Measurements from ENCODE around the gene RNLS.

Gene RNLS

DNA sequence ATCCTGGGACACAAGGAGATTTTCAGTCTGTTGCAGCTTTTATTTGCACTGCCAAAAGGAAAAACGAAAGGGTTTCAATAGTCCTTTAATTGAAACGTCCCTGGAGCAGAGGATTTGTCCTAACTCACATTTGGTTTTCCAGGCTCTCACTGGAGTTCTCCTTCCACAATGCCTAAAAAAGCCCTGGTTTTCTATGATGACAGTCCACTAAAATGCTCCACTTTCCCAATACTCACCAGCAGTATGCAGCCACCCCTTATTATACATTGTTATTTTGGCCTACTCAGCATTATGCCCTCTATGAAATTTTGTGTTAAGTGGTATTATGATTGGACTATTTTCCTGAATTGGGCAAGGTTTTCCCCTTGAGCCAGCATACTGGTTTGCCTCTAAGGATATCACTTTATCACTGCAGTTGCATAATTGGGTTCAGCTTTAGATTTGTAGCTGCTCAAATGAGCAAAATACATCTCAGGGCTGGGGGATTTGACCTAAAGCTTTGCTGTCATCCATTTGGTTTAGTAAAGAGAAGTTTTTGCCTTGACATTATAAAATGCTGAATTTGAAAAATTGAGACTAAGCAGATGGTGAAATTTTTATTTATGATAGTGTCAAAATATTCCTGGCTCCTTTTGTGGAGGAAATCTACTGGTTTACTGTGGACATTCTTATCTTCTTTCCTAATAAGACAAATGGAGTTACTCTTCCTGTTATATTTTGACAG lies 239.2 kb downstream of the RNLS start:
- DNase-seq, result no peak
- Histone ChIP-seq H3K4me3 (ENCODE audit: insufficient read depth, low read depth, low read length, poor library complexity, severe bottlenecking) (no peak overlapping the region), H3K36me3 (ENCODE audit: control insufficient read depth, insufficient read depth, low read length) (no peaks in the 10 kb centered on the region), H3K27me3 (replicated peaks; ENCODE audit: control insufficient read depth, insufficient read depth, low read length, poor library complexity, severe bottlenecking) (no peaks in the 10 kb centered on the region), H3K27ac (ENCODE audit: insufficient read depth, low read length, poor library complexity, severe bottlenecking) (no peak overlapping the region), H3K9me3 (ENCODE audit: control insufficient read depth, low read length) (no peaks in the 10 kb centered on the region), H3K4me1 (ENCODE audit: control insufficient read depth, insufficient read depth, low read length, poor library complexity, severe bottlenecking) (no peaks in the 10 kb centered on the region)

DNA sequence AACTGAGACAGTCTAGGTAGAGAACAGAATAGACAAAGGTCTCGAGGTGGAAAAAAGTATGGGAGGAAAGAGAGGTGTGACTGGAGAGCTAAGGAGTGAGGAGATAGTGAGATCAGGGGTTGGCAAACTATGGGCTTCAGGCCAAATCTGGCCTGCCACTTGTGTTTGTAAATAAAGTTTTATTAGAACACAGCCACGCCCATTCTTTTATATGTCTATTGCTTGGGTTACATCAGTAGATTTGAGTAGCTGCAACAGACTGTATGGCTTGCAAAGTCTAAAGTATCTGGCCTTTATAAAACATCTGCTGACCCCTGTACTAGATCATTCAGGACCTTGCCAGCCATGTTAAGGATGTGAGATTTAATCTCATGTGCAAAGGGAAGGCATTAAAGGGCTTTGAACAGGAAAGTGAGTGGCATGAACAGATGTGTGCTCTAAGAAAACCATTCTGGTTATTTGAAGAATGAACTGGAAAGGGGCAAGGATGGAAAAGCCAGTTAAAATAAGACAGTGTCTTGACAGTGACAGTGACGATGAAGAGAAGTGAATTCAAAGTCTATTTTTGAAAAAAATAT lies 240.3 kb downstream of the RNLS start:
- Histone ChIP-seq H3K27ac (ENCODE audit: insufficient read depth, low read length, poor library complexity, severe bottlenecking) (no peak overlapping the region), H3K4me1 (ENCODE audit: control insufficient read depth, insufficient read depth, low read length, poor library complexity, severe bottlenecking) (no peaks in the 10 kb centered on the region), H3K36me3 (ENCODE audit: control insufficient read depth, insufficient read depth, low read length) (no peaks in the 10 kb centered on the region), H3K9me3 (ENCODE audit: control insufficient read depth, low read length) (no peaks in the 10 kb centered on the region), H3K27me3 (replicated peaks; ENCODE audit: control insufficient read depth, insufficient read depth, low read length, poor library complexity, severe bottlenecking) (no peaks in the 10 kb centered on the region), H3K4me3 (ENCODE audit: insufficient read depth, low read depth, low read length, poor library complexity, severe bottlenecking) (no peak overlapping the region)
- DNase-seq, result no peak

DNA sequence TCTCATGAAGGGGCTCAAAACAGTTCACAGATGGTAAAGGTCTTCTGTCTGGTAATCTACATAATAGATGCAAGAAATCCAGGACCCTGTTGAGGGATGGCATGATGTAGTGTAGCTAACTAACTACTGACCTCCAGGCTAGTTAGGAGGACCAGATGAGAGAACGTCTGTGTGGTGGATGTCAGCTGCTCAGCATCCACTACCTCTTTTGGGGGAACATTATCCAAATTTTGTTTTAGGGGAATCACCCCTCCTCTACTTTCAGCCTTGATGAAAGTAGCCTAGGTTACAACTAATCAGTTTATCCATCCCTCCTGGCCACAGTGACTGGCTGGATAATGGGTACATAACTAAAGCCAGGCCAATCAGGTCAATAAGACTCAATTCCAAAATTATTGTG lies 246.0 kb downstream of the RNLS start:
- H3K27me3 ChIP-seq (replicated peaks; ENCODE audit: control insufficient read depth, insufficient read depth, low read length, poor library complexity, severe bottlenecking), result no peaks in the 10 kb centered on the region

DNA sequence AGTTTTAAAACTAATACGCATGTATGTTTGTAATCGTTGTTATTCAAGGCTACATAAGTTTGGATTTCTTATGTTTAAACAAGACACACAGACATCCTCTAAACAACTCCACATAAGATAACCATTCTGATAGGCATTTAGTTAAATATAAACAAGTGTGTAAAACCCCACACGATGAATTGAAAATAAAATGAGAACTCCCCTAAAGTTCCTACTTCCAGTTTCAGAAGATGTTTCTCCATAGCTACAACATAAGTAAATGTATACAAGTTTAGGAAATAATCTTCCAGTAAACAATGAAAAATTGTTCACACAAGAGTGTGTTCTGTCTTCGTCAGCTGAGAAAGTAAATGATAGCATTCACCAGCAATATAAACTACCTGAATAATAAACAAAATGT lies 246.8 kb downstream of the RNLS start:
- H3K36me3 ChIP-seq (ENCODE audit: control insufficient read depth, insufficient read depth, low read length), result no peaks in the 10 kb centered on the region
- H3K27me3 ChIP-seq (replicated peaks; ENCODE audit: control insufficient read depth, insufficient read depth, low read length, poor library complexity, severe bottlenecking), result no peaks in the 10 kb centered on the region
- no peaks in the 10 kb centered on the region for H3K4me1 ChIP-seq (ENCODE audit: control insufficient read depth, insufficient read depth, low read length, poor library complexity, severe bottlenecking)
- DNase-seq, result no peak
- H3K9me3 ChIP-seq (ENCODE audit: control insufficient read depth, low read length), result no peaks in the 10 kb centered on the region
- H3K4me3 ChIP-seq (ENCODE audit: insufficient read depth, low read depth, low read length, poor library complexity, severe bottlenecking), result no peak overlapping the region
- H3K27ac ChIP-seq (ENCODE audit: insufficient read depth, low read length, poor library complexity, severe bottlenecking), result no peak overlapping the region

More for the DNA sequence above, 246.0 kb downstream of the RNLS start:
- Histone ChIP-seq H3K9me3 (ENCODE audit: control insufficient read depth, low read length) (no peaks in the 10 kb centered on the region), H3K27ac (ENCODE audit: insufficient read depth, low read length, poor library complexity, severe bottlenecking) (no peak overlapping the region), H3K4me1 (ENCODE audit: control insufficient read depth, insufficient read depth, low read length, poor library complexity, severe bottlenecking) (no peaks in the 10 kb centered on the region), H3K4me3 (ENCODE audit: insufficient read depth, low read depth, low read length, poor library complexity, severe bottlenecking) (no peak overlapping the region), H3K36me3 (ENCODE audit: control insufficient read depth, insufficient read depth, low read length) (no peaks in the 10 kb centered on the region)
- no peak for DNase-seq

DNA sequence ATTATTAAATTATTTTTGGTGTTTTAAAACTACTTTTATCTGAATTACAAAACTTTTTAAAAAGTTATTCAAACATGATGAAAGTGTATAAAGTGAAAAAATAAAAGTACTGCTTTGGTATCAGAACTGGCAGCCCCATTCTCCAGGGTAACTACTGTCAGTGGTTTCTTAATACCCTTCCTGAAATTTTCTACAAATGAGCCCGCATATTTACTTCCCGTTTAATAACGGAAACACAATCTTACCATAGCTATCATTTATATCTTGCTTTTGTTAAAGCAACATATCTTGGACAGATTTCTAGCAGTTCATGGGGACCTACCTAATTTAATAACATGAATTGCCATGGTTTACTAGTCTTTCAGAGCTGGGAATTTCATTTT lies 249.9 kb downstream of the RNLS start:
- Histone ChIP-seq H3K27ac (ENCODE audit: insufficient read depth, low read length, poor library complexity, severe bottlenecking) (no peak overlapping the region), H3K4me3 (ENCODE audit: insufficient read depth, low read depth, low read length, poor library complexity, severe bottlenecking) (no peak overlapping the region), H3K9me3 (ENCODE audit: control insufficient read depth, low read length) (no peaks in the 10 kb centered on the region), H3K4me1 (ENCODE audit: control insufficient read depth, insufficient read depth, low read length, poor library complexity, severe bottlenecking) (no peaks in the 10 kb centered on the region), H3K27me3 (replicated peaks; ENCODE audit: control insufficient read depth, insufficient read depth, low read length, poor library complexity, severe bottlenecking) (no peaks in the 10 kb centered on the region), H3K36me3 (ENCODE audit: control insufficient read depth, insufficient read depth, low read length) (no peaks in the 10 kb centered on the region)
- DNase-seq, result no peak

DNA sequence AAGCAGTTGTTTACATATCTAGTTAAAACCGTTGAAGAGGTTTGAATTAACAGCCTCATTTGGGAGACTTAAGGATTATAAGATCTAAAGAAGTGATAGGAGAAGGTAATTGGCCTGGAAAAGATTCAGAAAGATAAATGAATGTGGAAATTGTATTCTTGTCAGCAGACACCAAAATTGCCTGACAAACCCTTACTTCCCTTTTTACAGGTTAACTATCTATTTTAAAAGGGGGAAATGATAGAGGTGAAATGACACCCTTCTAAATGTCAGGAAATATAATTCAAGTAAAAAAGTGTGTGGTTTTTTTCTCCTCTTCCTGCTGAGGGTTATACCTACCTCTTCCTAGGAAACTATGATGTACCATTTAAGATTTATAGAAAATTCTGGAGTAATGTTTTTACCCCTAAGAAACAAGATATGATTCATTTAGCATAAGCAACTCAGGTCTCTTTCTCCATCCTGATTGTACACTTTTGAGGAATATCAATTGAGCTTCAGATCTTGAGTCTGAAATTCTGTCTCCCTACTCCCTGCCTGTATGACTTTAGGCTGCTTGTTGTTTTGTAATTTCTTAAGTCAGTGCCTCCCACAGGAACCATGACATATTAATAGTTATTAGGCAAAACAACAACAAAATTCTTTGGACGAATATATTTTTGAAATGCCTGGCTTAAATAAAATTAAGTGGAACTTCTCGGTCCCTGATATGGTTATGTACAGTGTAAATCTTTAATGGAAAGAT lies 250.4 kb downstream of the RNLS start:
- Histone ChIP-seq H3K9me3 (ENCODE audit: control insufficient read depth, low read length) (no peaks in the 10 kb centered on the region), H3K4me3 (ENCODE audit: insufficient read depth, low read depth, low read length, poor library complexity, severe bottlenecking) (no peak overlapping the region), H3K27ac (ENCODE audit: insufficient read depth, low read length, poor library complexity, severe bottlenecking) (no peak overlapping the region), H3K4me1 (ENCODE audit: control insufficient read depth, insufficient read depth, low read length, poor library complexity, severe bottlenecking) (no peaks in the 10 kb centered on the region), H3K27me3 (replicated peaks; ENCODE audit: control insufficient read depth, insufficient read depth, low read length, poor library complexity, severe bottlenecking) (no peaks in the 10 kb centered on the region), H3K36me3 (ENCODE audit: control insufficient read depth, insufficient read depth, low read length) (no peaks in the 10 kb centered on the region)
- no peak for DNase-seq

DNA sequence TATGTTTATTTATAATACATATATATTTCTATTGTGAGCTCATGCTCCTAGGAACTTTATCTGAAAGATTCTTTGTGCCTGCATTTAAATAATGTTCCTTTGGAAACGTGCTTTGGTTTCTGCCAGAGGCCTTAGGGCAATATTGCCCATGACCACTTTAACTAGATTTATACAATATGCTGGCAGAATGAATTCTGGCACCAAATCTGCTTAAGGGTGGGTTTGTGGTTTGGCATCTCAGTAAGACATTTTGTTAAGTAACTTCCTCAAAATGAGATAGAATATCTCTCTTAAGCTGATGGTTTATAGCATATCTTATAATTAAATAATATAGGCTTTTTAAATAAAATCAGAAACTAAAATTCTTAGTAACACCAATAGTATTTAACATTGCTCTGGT lies 252.9 kb downstream of the RNLS start:
- no peaks in the 10 kb centered on the region for H3K36me3 ChIP-seq (ENCODE audit: control insufficient read depth, insufficient read depth, low read length)
- no peaks in the 10 kb centered on the region for H3K4me1 ChIP-seq (ENCODE audit: control insufficient read depth, insufficient read depth, low read length, poor library complexity, severe bottlenecking)
- no peak overlapping the region for H3K4me3 ChIP-seq (ENCODE audit: insufficient read depth, low read depth, low read length, poor library complexity, severe bottlenecking)
- no peaks in the 10 kb centered on the region for H3K27me3 ChIP-seq (replicated peaks; ENCODE audit: control insufficient read depth, insufficient read depth, low read length, poor library complexity, severe bottlenecking)
- no peak for DNase-seq
- H3K9me3 ChIP-seq (ENCODE audit: control insufficient read depth, low read length), result no peaks in the 10 kb centered on the region
- no peak overlapping the region for H3K27ac ChIP-seq (ENCODE audit: insufficient read depth, low read length, poor library complexity, severe bottlenecking)

DNA sequence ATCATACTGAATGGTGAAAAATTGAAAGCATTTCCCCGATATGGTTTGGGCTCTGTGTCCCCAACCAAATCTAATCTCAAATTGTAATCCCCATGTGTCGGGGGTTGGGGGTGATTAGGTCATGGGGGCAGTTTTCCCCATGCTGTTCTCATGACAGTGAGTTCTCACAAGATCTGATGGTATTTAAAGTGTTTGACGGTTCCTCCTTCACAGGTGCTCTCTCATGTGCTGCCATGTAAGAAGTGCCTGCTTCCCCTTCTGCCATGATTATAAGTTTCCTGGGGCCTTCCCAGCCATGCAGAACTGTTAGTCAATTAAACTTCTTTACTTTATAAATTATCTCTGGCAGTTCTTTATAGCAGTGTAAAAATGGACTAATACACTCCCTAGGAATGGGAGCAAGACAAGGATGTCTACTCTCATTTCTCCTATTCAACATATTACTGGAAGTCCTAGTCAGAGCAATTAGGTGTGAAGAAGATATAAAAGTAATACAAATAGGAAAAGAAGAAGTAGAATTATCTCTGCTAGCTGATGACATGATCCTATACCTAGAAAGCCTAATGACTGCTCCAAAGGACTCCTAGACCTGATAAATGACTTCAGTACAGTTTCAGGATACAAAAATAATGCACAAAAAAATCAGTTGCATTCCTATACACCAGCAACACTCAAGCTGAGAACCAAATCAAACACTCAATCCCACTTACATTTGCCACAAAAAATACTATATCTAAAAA lies 260.6 kb downstream of the RNLS start:
- Histone ChIP-seq H3K36me3 (ENCODE audit: control insufficient read depth, insufficient read depth, low read length) (no peaks in the 10 kb centered on the region), H3K27ac (ENCODE audit: insufficient read depth, low read length, poor library complexity, severe bottlenecking) (no peak overlapping the region), H3K27me3 (replicated peaks; ENCODE audit: control insufficient read depth, insufficient read depth, low read length, poor library complexity, severe bottlenecking) (no peaks in the 10 kb centered on the region), H3K9me3 (ENCODE audit: control insufficient read depth, low read length) (peaks cover 4% of the 10 kb centered on the region), H3K4me1 (ENCODE audit: control insufficient read depth, insufficient read depth, low read length, poor library complexity, severe bottlenecking) (no peaks in the 10 kb centered on the region), H3K4me3 (ENCODE audit: insufficient read depth, low read depth, low read length, poor library complexity, severe bottlenecking) (no peak overlapping the region)
- no peak for DNase-seq

DNA sequence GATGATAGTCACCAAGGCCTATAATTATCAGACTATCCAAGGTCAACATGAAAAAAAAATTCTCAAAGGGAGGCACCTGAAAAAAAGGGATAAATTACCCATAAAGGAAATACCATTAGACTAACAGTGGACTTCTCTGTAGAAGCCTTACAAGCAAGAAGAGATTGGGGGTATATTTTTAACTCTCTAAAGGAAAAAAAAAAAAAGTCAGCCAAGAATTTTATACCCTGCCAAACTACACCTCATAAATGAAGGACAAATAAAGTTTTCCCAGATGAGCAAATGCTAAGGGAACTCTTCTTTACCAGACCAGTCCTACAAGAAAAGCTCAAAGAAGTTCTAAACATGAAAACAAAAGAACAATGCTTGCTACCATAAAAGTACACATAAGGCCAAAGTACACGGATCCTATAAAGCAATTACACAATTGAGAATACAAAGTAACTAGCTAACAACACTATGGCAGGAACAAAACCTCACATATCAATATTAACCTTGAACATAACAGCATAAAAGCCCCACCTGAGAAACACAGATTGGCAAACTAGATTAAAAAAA lies 263.1 kb downstream of the RNLS start:
- H3K27me3 ChIP-seq (replicated peaks; ENCODE audit: control insufficient read depth, insufficient read depth, low read length, poor library complexity, severe bottlenecking), result no peaks in the 10 kb centered on the region

More for the DNA sequence above, 263.1 kb downstream of the RNLS start:
- H3K4me3 ChIP-seq (ENCODE audit: insufficient read depth, low read depth, low read length, poor library complexity, severe bottlenecking), result no peak overlapping the region
- no peak overlapping the region for H3K27ac ChIP-seq (ENCODE audit: insufficient read depth, low read length, poor library complexity, severe bottlenecking)
- no peaks in the 10 kb centered on the region for H3K36me3 ChIP-seq (ENCODE audit: control insufficient read depth, insufficient read depth, low read length)
- H3K9me3 ChIP-seq (ENCODE audit: control insufficient read depth, low read length), result peaks cover 4% of the 10 kb centered on the region
- DNase-seq, result no peak
- no peaks in the 10 kb centered on the region for H3K4me1 ChIP-seq (ENCODE audit: control insufficient read depth, insufficient read depth, low read length, poor library complexity, severe bottlenecking)

Measured in effector memory CD4-positive, alpha-beta T cell (primary cell).